IPS-NIHi7 (cell line): ENCODE results near the gene LCE2C.

Source experiments
- DNase-seq: peaks from one replicate; pipeline ENCODE4 v3.0.0; 2012; ENCODE audit warnings: mixed read lengths; ENCODE audit errors: extremely low spot score

LCE2C gene

DNA sequence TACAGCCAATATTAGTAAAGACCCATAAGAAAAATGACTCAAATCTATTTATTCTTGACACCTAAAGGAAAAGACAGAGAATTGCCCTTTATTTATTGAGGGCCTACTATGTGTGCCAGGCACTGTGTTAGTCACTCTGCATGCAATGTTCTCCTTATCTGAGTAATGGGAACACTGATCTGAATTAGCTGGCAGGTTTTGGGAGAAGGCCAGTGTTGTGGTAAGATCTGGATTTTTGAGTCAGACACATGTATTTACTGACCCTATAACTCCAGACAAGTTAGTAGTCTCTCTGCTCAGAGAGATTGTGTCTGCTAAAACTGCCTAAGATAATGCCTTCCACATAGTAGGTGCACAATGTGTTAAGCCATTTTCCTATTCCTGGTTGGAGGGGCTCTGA, 50.2 kb downstream of the LCE2C start:
- no peak for DNase-seq
